Stimulated activated CD4-positive, alpha-beta T cell treated with anti-CD3 and anti-CD28 coated beads, Interleukin-12 subunit alpha, Interleukin-12 subunit beta, amount 100 ng/mL, for 24 hours (primary cell): ENCODE results near the gene GALNT15.
A peak's percentile ranks its signal among the peaks of the same experiment; 100 is the strongest.

ENCODE experiments used
- DNase-seq, 2 experiments: peaks; one replicate each; pipeline ENCODE4 v3.0.0-alpha.2; 2020; ENCODE audit warnings: low read depth in 2 of 2

The GALNT15 gene

DNA sequence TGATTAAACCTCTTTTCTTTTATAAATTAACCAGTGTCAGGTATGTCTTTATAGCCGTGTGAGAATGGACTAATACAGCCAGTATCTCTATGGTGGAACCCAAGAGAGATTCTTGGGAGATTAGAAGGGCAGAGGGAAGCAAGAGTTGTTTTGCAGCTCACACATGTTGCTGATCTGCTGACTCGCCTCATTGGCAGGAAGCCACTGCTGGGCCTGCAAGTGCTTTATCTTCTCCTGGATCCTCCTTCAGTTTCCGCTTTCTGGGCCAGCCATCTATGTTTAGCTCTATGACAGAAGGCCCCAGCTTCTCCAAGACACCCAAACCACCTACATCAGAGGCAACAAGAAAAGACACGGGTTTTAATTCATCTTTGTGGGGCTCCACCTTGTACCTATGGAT lies 23.4 kb upstream of the GALNT15 start:
- DNase-seq: no peak

DNA sequence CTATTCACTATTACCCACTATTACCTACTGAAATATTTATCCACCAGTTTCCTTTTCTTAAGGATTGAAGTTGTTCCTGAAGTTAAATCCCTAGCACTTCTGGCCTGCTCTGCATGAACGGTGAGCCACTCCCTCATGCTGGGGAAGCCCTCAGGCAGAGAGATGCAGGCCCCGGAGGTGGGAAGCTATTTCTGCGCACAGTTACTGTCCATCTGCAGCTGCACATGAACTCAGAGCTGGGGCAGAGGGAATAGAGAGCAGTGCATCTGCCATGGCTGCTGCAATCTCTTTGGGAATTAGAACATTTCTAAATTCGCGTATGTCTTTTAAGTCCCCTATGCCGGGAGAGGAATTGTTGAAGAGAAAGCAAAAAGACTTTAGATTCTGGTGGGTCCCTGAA lies 6.3 kb upstream of the GALNT15 start:
- DNase-seq: no peak

DNA sequence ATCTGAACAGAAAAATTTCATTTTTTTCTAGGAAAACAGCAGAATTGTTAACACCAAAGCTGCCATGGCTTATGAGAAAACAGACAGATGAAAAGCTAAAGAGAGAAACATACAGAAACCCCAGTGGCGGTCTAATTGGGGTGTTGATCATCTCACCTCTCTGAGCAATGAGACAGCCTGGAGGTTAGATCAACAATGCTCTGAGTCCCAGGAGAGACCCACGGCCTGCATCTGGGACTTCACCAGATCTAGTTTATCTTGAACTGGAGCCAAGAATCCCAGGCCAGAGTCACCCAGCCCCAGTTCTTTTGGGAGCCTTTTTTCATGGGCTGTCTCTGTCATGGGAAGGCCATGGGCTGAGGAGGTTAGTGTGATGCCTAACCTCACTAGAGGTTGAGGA lies 3.5 kb upstream of the GALNT15 start:
- no peak for DNase-seq

DNA sequence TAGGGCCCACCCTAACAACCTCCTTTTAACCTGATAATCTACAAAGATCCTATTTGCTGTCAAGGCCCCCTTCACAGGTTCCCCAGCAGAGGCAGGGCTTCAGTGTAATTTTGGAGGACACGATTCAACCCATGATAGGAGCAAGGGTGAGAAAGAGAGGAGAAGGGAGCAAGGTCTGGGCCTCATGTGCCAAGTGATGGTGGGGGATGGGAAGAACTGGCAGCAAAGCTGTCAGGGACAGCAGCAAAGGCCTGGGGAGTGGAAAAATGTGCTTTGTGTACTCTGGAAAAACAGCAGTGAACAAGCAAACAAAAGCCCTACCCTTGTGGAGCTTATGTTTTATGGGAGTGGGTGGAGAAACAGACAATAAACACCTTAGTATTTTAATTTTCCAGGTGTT lies 2.7 kb upstream of the GALNT15 start:
- no peak for DNase-seq

DNA sequence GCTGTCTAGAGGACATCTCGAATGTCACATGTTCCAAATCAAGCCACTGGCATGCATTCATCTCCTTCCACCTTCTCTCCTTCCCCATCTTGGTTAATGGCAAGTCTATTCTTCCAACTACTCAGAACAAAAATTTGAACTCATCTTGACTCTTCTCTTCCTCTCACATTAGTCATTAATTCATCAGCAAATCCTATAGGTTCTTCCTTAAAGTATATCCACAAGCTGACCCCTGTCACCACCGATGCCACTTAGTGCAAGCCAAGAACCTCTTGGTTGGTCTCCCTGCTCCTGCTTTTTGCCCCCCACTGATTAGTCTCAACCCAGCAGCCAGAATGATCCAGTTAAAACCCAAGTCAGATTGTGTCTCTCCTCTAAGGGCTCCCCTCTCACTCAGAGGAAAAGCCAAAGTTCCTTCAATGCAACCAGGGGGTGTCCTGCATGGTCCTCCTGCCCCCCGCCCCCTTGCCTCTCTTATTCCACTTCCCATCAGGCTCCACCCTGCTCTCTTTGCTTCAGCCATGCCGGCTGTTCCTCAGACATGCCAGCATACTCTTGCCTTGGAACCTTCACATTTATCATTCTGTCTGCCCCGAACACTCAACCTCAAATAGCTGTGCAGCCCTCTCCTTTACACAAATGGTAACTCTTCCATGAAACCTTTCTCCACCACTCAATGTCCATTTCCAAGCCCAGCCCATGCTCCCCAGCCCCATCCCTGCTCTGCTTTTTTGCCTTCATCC lies 1.0 kb upstream of the GALNT15 start:
- DNase-seq: no peak

DNA sequence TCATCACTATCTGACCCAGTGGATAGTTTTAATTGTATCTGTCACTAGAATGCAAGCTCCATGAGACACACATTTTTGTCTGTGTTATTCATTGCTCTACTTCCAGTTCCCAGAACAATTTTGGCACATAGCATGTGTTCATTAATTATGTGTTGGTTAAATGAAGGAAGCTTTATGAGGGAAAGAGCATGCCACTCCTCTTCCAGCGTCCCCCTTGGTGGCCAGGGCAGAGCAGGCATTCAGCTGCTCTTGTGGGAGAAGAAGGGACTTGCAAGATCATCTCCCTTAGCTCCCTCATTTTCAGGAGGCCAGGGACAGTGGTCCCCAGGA lies 489 bp upstream of the GALNT15 start:
- DNase-seq: no peak

DNA sequence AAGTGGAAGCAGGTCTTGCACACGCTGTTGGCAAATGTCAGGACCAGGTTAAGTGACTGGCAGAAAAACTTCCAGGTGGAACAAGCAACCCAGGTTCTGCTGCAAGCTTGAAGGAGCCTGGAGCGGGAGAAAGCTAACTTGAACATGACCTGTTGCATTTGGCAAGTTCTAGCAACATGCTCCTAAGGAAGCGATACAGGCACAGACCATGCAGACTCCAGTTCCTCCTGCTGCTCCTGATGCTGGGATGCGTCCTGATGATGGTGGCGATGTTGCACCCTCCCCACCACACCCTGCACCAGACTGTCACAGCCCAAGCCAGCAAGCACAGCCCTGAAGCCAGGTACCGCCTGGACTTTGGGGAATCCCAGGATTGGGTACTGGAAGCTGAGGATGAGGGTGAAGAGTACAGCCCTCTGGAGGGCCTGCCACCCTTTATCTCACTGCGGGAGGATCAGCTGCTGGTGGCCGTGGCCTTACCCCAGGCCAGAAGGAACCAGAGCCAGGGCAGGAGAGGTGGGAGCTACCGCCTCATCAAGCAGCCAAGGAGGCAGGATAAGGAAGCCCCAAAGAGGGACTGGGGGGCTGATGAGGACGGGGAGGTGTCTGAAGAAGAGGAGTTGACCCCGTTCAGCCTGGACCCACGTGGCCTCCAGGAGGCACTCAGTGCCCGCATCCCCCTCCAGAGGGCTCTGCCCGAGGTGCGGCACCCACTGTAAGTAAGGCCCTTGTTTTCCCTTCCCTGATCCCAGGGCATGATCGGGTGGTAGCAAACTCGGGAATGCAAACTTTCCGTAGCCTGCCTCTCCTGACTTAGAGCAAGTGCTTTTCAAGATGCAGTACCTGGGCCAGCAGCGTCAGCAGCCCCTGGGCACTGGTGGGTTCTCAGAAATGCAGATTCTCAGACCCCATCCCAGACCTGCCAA lies 759 bp downstream of the GALNT15 start:
- no peak for DNase-seq

DNA sequence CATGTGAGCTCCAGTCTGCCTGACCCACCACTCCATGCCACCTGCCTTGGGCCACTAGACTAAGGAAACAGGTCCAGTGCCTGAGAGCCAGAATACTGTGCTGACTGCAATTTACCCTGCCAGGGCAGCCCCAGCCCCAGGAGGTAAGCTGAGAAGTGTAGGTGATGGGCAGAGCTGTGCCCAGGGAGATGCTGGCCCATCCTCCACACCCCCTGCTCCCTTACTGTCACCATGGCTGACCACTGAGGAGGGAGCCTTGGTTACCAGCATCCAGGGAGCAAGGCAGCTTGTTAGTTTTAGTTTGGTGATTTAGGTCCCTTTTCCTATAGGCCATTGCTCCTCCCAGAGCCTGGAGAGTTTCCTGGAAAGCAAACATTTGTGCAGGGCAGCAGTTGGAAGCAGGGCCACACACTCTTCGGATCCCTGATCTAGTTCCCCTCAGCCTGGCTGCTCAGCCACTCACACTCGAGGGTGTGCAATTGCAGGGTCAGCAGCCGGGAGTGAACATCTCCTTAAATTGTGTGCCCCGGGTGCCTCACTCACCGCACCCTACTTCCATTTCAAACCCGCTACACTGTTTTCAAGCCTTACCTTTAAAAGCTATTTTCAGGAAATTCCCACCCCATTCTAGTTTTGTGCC lies 2.0 kb downstream of the GALNT15 start:
- no peak for DNase-seq

DNA sequence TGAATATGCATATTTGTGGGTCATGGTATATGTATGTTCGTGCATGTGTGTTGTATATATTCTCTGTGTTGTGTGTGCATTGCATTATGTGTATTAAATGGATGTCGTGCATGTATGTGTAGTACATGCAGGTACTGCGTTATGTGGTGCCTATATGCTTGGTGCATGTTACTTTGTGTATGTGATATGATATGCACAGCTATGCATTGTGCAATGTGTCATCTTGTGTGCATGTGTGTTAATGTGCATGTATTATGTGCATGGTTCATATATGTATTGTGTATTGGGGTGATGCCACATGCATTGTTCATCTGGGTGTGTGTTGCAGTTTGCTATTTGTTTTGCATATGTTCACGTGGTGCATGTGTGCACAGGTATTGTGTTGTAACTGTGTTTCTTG lies 2.9 kb downstream of the GALNT15 start:
- no peak for DNase-seq

DNA sequence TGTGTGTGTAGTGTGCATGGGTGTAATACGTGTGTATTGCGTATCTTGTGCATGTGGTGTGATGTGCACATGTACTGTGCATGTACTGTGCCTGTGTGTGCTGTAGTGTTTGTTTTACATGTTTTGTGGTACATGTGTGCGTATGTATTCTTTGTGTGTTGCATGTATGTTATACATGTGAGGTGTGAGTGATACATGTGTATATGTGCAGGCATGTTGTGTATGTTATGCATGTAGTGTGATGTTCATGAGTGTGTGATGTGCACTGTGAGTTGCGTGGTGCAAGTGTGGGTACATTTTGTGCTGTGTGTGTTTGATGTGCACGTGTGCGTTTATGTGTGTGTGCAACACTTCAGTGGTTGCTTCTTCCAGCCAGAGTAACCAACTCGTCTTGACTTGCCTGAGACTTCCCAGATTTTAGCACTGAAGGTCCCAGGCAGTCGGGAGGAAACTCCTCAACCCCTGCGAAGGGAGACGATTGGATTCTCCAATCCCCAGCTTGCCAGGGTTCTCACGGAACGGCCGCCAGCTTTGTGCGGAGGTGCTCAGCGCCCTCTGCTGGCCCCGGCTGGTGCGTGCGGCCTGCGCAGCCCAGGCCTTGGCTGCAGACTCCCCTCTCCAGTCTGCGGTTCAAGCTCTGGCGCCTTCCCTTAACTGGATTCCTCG lies 3.6 kb downstream of the GALNT15 start:
- DNase-seq: peak; percentile 36 to 67

DNA sequence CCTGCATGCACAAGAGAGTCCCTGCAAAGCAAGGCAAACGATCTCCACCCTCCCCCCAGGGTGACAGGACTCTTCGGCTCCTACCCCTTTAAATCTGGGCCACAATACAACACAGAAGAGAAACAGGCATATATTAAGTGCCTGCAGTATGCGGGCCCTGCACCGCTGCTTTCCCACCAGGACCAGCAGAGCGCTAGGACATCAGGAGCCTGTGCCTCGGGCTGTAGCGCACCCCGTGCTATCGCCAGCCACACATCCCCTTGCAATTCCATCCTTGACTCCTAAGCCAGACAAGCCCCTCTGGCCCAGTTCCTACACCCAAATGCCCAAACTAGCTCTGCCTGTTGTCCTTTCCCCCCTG lies 4.1 kb downstream of the GALNT15 start:
- DNase-seq: no peak

DNA sequence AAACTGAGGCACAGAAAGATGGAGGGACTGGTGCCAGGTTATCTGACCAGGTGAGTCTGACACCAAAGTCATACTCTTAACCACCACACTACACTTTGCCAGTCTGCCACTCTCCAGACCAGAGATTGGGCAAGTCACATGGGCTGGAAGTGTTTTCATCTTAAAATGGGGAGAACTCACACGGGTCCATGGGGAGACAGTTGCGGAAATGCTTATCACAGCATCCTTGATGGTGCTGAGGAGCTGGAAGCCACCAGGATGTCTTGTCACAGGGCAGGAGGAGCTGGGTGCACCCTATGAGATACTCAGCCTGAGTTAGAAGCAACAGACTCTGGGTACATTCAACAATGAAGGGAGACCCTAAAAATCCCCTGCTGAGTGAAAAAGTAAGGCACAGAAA lies 4.8 kb downstream of the GALNT15 start:
- DNase-seq: no peak

DNA sequence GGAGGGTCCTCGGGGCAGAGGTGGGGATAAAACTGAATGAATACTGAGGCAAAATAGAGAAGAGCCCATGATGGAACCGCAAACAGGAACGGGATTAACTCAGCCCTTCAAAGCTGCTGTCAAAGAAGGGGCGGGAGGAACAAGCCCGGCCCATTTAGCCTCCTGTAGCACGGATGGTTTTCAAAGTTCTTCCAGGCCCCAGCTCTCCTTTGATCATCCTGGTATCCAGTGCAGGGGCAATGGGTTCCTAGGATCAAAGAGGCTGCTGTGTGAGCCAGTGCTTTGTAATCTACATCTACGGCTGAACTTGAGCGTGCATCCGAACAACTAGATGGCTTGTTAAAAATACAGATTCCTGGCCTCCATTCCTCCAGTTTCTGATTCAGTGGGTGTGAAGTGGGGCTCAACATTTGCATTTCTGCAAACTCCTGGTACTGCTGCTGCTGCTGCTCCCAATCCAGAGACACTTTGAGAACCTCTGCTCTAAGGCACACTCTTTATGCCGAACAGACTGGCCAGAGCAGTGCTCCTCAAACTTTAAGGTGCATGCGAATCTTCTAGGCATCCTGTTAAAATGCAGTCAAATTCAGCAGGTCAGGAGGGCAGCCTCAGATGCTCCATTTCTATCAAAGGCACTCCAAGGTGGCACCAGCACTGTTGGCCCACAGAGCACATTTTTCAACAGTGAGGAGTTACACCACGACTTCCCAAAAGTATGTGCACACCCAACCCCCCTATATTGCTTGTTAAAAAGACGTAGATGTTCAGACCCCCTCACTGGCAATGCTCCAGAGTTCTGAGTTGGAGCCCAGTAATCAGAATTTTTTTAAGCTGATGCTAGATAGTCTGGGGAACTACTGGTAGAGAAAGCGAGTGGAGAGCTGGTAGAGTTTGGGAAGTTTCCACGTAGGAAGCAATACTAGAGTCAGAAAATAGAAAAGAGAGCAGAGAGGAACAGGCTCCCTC lies 5.6 kb downstream of the GALNT15 start:
- DNase-seq: no peak

DNA sequence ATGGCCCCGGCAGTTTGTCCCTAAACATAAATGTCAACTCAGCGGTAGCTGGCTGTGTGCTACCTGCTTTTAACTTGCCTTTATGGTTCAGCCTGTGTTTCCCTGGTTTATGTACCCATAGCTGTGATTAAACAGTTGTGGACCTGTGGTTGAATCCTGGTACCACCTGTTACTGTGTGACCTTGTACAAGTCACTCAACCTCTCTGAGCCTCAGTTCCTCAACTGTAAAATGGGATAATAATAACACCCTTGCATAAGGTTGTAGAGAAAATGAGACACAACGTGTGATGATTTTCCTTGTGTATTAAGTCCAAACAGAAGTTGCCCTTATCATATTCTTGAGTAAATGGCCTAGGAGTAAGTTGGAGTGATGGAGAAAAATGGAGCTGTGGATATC lies 6.3 kb downstream of the GALNT15 start:
- DNase-seq: no peak

DNA sequence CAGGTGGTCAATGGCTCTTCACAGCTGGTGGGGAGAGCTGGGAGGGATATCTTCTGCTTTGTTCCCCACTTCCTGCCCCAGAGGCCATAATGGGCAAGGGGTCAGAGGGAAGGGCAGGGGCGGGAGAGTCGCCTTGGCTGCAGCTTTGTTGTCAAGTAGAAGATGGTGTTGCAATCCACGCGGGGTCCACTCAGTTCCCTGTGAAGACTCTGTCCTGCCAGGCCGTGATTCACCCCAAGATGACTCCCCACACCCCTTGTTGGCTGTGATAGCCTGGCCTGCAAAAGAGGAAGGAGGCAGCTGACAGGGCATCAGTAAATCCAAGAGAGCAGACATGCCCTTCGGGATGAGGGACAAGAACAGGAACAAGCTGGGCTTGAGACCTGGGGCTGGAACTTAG lies 6.9 kb downstream of the GALNT15 start:
- no peak for DNase-seq

DNA sequence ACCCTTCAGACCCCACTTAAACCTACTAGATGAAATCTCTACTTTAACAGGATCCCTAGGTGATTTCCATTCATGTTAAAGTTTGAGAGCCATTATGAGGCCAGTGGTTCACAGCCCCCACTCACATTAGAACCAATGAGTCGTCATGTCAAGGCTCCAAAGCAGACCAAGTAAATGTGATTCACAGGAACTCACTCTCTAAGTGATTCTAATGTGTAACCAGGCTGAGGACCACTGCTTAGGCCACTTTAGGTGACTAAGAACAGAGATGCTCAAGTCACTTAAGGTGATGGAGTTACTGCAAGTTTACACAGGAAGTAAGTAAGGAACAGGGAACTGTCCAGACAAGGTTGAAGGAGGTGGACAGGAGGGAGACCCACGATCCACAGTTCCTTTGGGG lies 7.7 kb downstream of the GALNT15 start:
- no peak for DNase-seq

DNA sequence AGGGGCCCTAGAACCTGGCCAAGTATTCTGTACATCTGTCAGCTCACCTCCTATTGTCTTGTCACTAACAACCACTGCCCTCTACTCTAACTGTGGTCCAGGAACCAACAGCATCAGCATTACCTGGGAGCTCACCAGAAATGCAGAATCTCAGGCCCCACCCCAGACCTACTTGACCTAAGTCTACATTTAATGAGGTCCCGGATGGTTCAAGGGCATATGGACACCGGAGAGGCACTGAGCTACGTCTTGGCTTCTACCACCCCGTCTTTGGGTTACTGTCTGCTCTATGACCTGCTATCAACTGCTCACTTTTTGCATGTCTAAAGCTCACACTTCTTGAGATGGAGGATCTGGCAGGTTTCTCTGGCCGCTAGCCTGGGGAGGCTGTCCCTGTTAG lies 8.1 kb downstream of the GALNT15 start:
- no peak for DNase-seq

DNA sequence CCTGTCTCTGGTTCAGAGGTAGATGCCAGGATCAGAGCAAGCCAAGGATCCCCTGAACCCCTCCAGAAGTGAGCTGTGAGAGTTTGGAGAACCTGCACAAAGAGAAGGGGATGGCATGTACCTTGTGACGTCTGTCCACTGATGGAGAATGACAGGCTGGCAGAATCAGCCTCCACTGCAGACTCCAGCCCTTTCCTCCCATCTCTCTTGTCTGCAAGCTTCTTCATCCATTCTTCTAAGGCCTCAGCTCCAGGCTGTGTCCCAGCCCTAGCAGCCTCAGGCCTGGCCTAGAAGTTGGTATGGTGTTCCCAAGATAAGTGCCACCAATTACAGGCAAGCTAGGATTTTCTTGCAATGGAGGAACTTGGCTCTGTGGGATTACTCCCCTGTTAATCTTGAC lies 8.6 kb downstream of the GALNT15 start:
- no peak for DNase-seq

DNA sequence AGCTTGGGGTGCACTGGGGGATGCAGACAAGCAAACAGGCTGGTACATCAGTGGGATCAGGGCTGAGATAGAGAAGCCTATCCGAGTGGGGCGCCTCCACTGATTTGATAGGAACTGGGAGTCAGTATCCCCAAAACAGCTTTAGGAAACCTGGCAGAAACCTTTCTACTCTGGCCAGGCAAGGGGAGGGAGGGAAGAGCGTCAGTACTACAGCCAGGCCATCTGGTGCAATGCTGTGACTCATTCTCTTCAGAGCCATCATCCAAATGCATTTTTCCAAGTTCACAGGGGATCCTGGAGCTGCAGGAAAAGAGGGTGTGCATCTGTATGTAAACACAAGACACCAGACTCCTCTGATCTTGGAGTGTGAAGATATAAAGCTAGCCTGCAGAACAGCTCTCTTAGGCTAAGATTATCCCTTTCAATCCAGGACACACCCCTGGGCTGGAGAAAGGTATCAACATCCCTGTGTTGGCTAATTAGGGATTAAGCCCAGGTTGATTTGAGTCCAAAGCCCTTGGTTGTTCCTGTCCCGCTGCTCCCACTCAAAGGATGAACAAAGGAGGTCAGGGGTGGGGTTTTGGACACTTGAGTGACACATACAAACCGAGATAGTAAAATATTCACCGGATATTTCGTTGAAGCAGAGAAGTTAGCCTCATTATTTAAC lies 9.3 kb downstream of the GALNT15 start:
- no peak for DNase-seq

DNA sequence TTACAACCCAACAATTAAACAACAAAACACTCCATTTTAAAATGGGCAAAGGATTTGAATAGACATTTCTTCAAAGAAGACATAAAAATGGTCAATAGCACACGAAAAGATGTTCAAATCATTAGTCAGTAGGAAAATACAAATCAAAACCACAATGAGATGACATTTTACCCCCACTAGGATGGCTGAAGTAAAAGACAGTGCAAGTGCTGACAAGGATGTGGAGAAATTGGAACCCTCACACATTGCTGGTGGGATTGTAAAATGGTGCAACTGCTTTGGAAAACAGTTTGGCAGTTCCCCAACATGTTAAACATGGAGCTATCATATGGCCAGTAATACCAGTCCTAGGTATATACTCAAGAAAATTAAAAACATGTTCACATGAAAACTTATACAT lies 11.6 kb downstream of the GALNT15 start:
- no peak for DNase-seq

DNA sequence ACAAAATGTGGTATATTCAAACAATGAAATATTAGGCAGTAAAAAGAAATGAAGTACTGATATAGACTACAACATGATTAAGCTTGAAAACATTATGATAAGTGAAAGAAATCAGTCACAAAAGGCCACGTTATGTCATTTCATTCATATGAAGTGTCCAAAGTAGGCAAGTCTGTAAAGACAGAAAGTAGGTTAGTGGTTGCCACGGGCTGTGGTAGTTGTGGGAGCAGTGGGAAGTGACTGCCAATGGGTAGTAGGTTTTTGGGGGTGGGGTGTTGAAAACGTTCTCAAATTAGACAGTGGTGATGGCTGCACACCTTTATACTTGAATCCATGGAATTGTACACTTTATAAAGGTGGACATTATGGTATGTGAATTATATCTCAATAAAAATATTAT lies 12.1 kb downstream of the GALNT15 start:
- DNase-seq: no peak
